HepG2 (cell line): ENCODE results near the gene TOB1. TPM values are rescaled to one million over a fixed set of nuclear protein-coding genes. Genes with fewer than 3 reads are reported as not detected.

Source experiments
- ATAC-seq: fragments of 200-7000 bp; cut with Tn5 transposase; 3 replicates; pipeline ENCODE4 v1.9.1; 2020; ENCODE audit warnings: mild to moderate bottlenecking, moderate library complexity
- BruUV-seq: library from RNA; stranded (reverse); fragments of 400-500 nt; replicated peaks from 2 replicates; lab custom pipeline; 2021; lab: Mats Ljungman, UMichigan
- CTCF ChIA-PET: fragments of 300-600 bp; formaldehyde crosslinking; extraction: SDS; loops from one replicate; lab custom pipeline; 2021; ENCODE audit warnings: low total read pairs, inconsistent platforms, low intra/inter-chr PET ratio; lab: Yijun Ruan, JAX
- POLR2A ChIA-PET: fragments of 350-600 bp; sonication (Branson Sonifier 250); formaldehyde crosslinking; loops from one replicate; lab custom pipeline; 2020; ENCODE audit warnings: antibody characterized with exemption, inconsistent platforms; lab: Yijun Ruan, JAX
- DNase-seq: peaks from one replicate; pipeline ENCODE4 v3.0.0-alpha.2; 2015; ENCODE audit warnings: low spot score
- FAIRE-seq: peaks from 3 replicates; lab custom pipeline; 2011; peaks lifted over from hg19 to GRCh38; lab: Jason Lieb, UNC
- H2AFZ ChIP-seq: one replicate; pipeline ENCODE4 v1.6.1; 2011; ENCODE audit warnings: low read length, inconsistent platforms
- H3K27ac ChIP-seq: fragments of 300-600 bp; 3 replicates; pipeline ENCODE4 v1.8.0; 2011; ENCODE audit warnings: mixed run types, mild to moderate bottlenecking, mixed read lengths, low read length, inconsistent platforms; ENCODE audit not compliant: insufficient read depth; ENCODE audit errors: extremely low read length
- H3K27me3 ChIP-seq, 2 experiments: fragments of 200-600 bp in 1 of 2; 2 replicates in 1 of 2; 3 replicates in 1 of 2; pipeline versions ENCODE4 v1.6.0 to v1.8.0; 2011; ENCODE audit warnings: low read length in 2 of 2, mild to moderate bottlenecking in 2 of 2, moderate library complexity in 2 of 2, inconsistent platforms in 1 of 2; ENCODE audit not compliant: insufficient read depth in 2 of 2, control insufficient read depth in 1 of 2
- H3K36me3 ChIP-seq, 2 experiments: fragments of 200-600 bp in 1 of 2; replicated peaks in 1 of 2; 2 replicates in 1 of 2; 3 replicates in 1 of 2; pipeline versions ENCODE4 v1.5.1 to v1.8.0; 2011; ENCODE audit warnings: low read length in 2 of 2, inconsistent platforms in 1 of 2; ENCODE audit not compliant: insufficient read depth in 2 of 2, control insufficient read depth in 1 of 2
- H3K4me1 ChIP-seq: 2 replicates; pipeline ENCODE4 v1.5.1; 2012; ENCODE audit warnings: low read length, inconsistent platforms; ENCODE audit not compliant: insufficient read depth
- H3K4me2 ChIP-seq: 2 replicates; pipeline ENCODE4 v1.6.0; 2011; ENCODE audit warnings: low read depth, low read length, inconsistent platforms
- H3K4me3 ChIP-seq, 3 experiments: fragments of 200-600 bp in 1 of 3; sonication (generic), shearing (Covaris generic) in 1 of 3; replicated peaks in 1 of 3; 2 replicates each; pipeline ENCODE4 v1.5.1; 2011 to 2016; ENCODE audit warnings: low read length in 3 of 3, inconsistent platforms in 2 of 3, low read depth in 2 of 3, mild to moderate bottlenecking in 2 of 3, control low read depth in 1 of 3, mixed read lengths in 1 of 3; ENCODE audit not compliant: insufficient read depth in 1 of 3
- H3K79me2 ChIP-seq: one replicate; pipeline ENCODE4 v1.6.1; 2011; ENCODE audit warnings: low read length, inconsistent platforms; ENCODE audit not compliant: insufficient read depth
- H3K9ac ChIP-seq: 2 replicates; pipeline ENCODE4 v1.6.0; 2011; ENCODE audit warnings: mild to moderate bottlenecking, low read depth, low read length, inconsistent platforms; ENCODE audit not compliant: insufficient read depth
- H3K9me3 ChIP-seq: 2 replicates; pipeline ENCODE4 v1.5.1; 2012; ENCODE audit warnings: mild to moderate bottlenecking, low read length
- H4K20me1 ChIP-seq: 2 replicates; pipeline ENCODE4 v1.6.0; 2011; ENCODE audit warnings: inconsistent platforms, mild to moderate bottlenecking, low read length, moderate library complexity; ENCODE audit not compliant: insufficient read depth
- ATF7-NPFF ChIP-seq: sonication (generic); formaldehyde crosslinking; IDR thresholded peaks from 2 replicates; pipeline ENCODE4 v1.8.1; 2023; ENCODE audit warnings: mild to moderate bottlenecking, low read depth, missing genetic modification reagents, moderate library complexity
- GMEB1 ChIP-seq: sonication (generic); formaldehyde crosslinking; IDR thresholded peaks from 2 replicates; pipeline ENCODE4 v1.5.1; 2020; ENCODE audit warnings: missing genetic modification reagents, mild to moderate bottlenecking, borderline replicate concordance
- KLF13 ChIP-seq: sonication (generic); formaldehyde crosslinking; IDR thresholded peaks from 2 replicates; pipeline ENCODE4 v1.4.0; 2020; ENCODE audit warnings: mild to moderate bottlenecking, missing genetic modification reagents
- POLR2AphosphoS5 ChIP-seq: IDR thresholded peaks from 2 replicates; pipeline ENCODE4 v1.6.1; 2012; ENCODE audit warnings: low read depth, low read length
- TCF7 ChIP-seq: sonication (generic); IDR thresholded peaks from 2 replicates; pipeline ENCODE4 v1.6.1; 2016; ENCODE audit warnings: antibody characterized with exemption, low read depth
- ZBTB10 ChIP-seq: sonication (generic); formaldehyde crosslinking; IDR thresholded peaks from 2 replicates; pipeline ENCODE4 v1.4.0; 2020; ENCODE audit warnings: missing genetic modification reagents, borderline replicate concordance
- ZNF567 ChIP-seq: sonication (generic); formaldehyde crosslinking; IDR thresholded peaks from 2 replicates; pipeline ENCODE4 v1.8.1; 2023; ENCODE audit warnings: mild to moderate bottlenecking, missing genetic modification reagents, borderline replicate concordance
- ZNF597 ChIP-seq: sonication (generic); formaldehyde crosslinking; IDR thresholded peaks from 2 replicates; pipeline ENCODE4 v1.5.0; 2020; ENCODE audit warnings: missing genetic modification reagents
- WGBS: methylation state at CpG from one replicate; pipeline ENCODE4 v1.1.6; 2017; ENCODE audit warnings: low lambda C conversion rate; 5-methylcytosine and 5-hydroxymethylcytosine counted together
- in situ Hi-C: cut with HindIII; loops from 2 replicates; pipeline ENCODE4 v1.10.0; 2017; ENCODE audit warnings: low pct_unique_long_range_greater_than_20kb; ENCODE audit not compliant: extremely low pct_ligation_motif_present
- intact Hi-C: fragments of 100-400 bp; cut with micrococcal nuclease; formaldehyde crosslinking; loops from one replicate; pipeline ENCODE4 v1.10.0; 2022; ENCODE audit not compliant: unreplicated experiment
- polyA plus RNA-seq, 8 experiments: library from polyadenylated mRNA; depleted of rRNA in 3 of 8; stranded (reverse) in 7 of 8; unstranded in 1 of 8; fragments of >200 nt; fragmentation: Illumina TruSeq in 4 of 8; extraction: Trizol in 4 of 8; gene quantifications; 2 replicates each; pipeline versions ENCODE4 v1.2.1 to v1.2.3, GENCODE V29; 2011 to 2016; ENCODE audit warnings: low read depth in 4 of 8, missing spikeins in 1 of 8, mixed read lengths in 1 of 8; ENCODE audit not compliant: insufficient read depth in 1 of 8
- total RNA-seq, 5 experiments: library from RNA; depleted of rRNA; stranded (reverse); fragments of >200 nt; fragmentation: Illumina TruSeq; extraction: Trizol; gene quantifications; 2 replicates each; pipeline ENCODE4 v1.2.3, GENCODE V29; 2016; ENCODE audit warnings: low read depth in 1 of 5

TOB1 gene
- total and polyA plus RNA-seq, 2 of the 13 experiments (the other 11 are each of a cell fraction or from before 2014, with no cell fraction given), result 21.9 to 57.7 TPM

- TF ChIP-seq TCF7, result no peak
These were observed 1.5 kb downstream of the TOB1 start (continued) for GRCh38 chr17:50864747-50865059.

GRCh38 chr17:50863931-50864330, 2.2 kb downstream of the TOB1 start:
- POLR2A ChIA-PET, result interaction anchor here (0.6 to 9.6 kb wide), 11 partner anchors 8 to 368 kb away, joined by 3 to 510 read pairs (median 73); no protein-coding TSS in a partner anchor
- Histone ChIP-seq H3K36me3 (peaks cover 5 to 17% of the 10 kb centered on the region in 2 experiments; a peak in 4 of 5 replicates), H3K27me3 (no peaks in the 10 kb centered on the region; a peak in 1 of 5 replicates), H3K4me2 (peak overlapping the region; percentile 79), H3K27ac (peak overlapping the region; percentile 82), H3K4me1 (peaks cover 43% of the 10 kb centered on the region), H3K9ac (peak overlapping the region; percentile 93; the same call in 1 of the 2 replicates), H3K9me3 (no peaks in the 10 kb centered on the region), H4K20me1 (peaks cover 41% of the 10 kb centered on the region), H2AFZ (no peak overlapping the region), H3K4me3 (peak overlapping the region; percentile 97 to 98 (median 97); a peak in 5 of 6 replicates), H3K79me2 (peaks cover 54% of the 10 kb centered on the region)
- in situ Hi-C loops, result no loop called here
- 0 out of 2 replicates have a peak, but pooled peaks have one; percentile 6 for TF ChIP-seq POLR2AphosphoS5
- TF ChIP-seq ZBTB10 (CRISPR knock-in tag), result no peak
- no peak for TF ChIP-seq ZNF597 (CRISPR knock-in tag)
- no peak for TF ChIP-seq ATF7-NPFF
- TF ChIP-seq ZNF567 (CRISPR knock-in tag), result no peak
- TF ChIP-seq GMEB1 (CRISPR knock-in tag), result no peak
- no peak for TF ChIP-seq KLF13 (CRISPR knock-in tag)
- intact Hi-C loops, result loop anchor here (1.0 to 5.0 kb wide), 5 partner anchors 11 to 193 kb away; no protein-coding TSS in a partner anchor
- WGBS, result 88% methylated on average over 3 of the region's 3 CpGs
- ATAC-seq (no peak), DNase-seq (no peak), FAIRE-seq (no peak)
- BruUV-seq, result no TSS peak
- CTCF ChIA-PET, result interaction anchor here (2.3 to 3.1 kb wide), 3 partner anchors 45 to 93 kb away, joined by 10 to 19 read pairs (median 19); no protein-coding TSS in a partner anchor
